ENCODE results near the gene PNCK. TPM values are rescaled to one million over a fixed set of nuclear protein-coding genes. Genes with fewer than 3 reads are reported as not detected.

Gene PNCK
- total and polyA plus RNA-seq, 10 of the 15 experiments (the other 5 are each of a cell fraction or from before 2014, with no cell fraction given): 0.21 to 0.67 (median 0.54) TPM; not detected in 7

DNA sequence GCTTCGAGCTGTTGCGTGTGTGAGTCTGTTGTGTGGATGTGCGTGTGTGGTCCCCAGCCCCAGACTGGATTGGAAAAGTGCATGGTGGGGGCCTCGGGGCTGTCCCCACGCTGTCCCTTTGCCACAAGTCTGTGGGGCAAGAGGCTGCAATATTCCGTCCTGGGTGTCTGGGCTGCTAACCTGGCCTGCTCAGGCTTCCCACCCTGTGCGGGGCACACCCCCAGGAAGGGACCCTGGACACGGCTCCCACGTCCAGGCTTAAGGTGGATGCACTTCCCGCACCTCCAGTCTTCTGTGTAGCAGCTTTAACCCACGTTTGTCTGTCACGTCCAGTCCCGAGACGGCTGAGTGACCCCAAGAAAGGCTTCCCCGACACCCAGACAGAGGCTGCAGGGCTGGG lies 22.5 kb upstream of the PNCK start:
- no peaks in the 10 kb centered on the region for H3K27me3 ChIP-seq (replicated peaks in 1 of 2; ENCODE audit: control insufficient read depth in 2 of 2, insufficient read depth in 2 of 2, low read length in 1 of 2)
- in situ Hi-C loops (cut with MboI): no loop called here
- ChIA-PET RAD21 (ENCODE audit: unreplicated experiment) (no interaction called here), SMC1A (ENCODE audit: uncharacterized antibody, unreplicated experiment) (no interaction called here), CTCF (no interaction called here), POLR2A (no interaction called here)
- no peaks in the 10 kb centered on the region for H4K20me1 ChIP-seq (ENCODE audit: control insufficient read depth, insufficient read depth)
- no peak overlapping the region for H3K9ac ChIP-seq (ENCODE audit: control insufficient read depth, insufficient read depth, low read length)
- ATAC-seq (no peak), DNase-seq (ENCODE audit: low read depth, low spot score) (no peak), FAIRE-seq (no peak)
- intact Hi-C loops (cut with micrococcal nuclease; ENCODE audit: unreplicated experiment): no loop called here
- H3K4me3 ChIP-seq: no peak overlapping the region
- 65% methylated on average over 13 of the region's 15 CpGs for WGBS (ENCODE audit: insufficient coverage, insufficient replicate concordance, low lambda C conversion rate, missing lambda C conversion rate)
- H3K4me1 ChIP-seq (ENCODE audit: control insufficient read depth, insufficient read depth, low read length): no peaks in the 10 kb centered on the region
- H3K9me3 ChIP-seq (replicated peaks; ENCODE audit: control insufficient read depth, insufficient read depth, low read length): no peaks in the 10 kb centered on the region
- no peak overlapping the region for H3K27ac ChIP-seq (ENCODE audit: control insufficient read depth, insufficient read depth)
- H3K36me3 ChIP-seq (ENCODE audit: control insufficient read depth in 2 of 2, insufficient read depth in 2 of 2, low read length in 1 of 2): no peaks in the 10 kb centered on the region; a peak in 1 of 4 replicates
- BruUV-seq (replicated peaks): no TSS peak
- no peak overlapping the region for H2AFZ ChIP-seq (ENCODE audit: control insufficient read depth, low read depth, low read length)
- no peaks in the 10 kb centered on the region for H3K79me2 ChIP-seq (ENCODE audit: control insufficient read depth, insufficient read depth, low read length)
- H3K4me2 ChIP-seq (ENCODE audit: control insufficient read depth, insufficient read depth): no peak overlapping the region
- TF ChIP-seq CEBPB (IDR thresholded peaks at IDR 0.05; ENCODE audit: borderline replicate concordance in 1 of 2, low read depth in 2 of 2, low read length in 2 of 2) (no peak), FOXK2 (IDR thresholded peaks at IDR 0.05) (no peak), SIN3A (IDR thresholded peaks at IDR 0.05; ENCODE audit: low read depth, low read length) (no peak), TBL1XR1 (IDR thresholded peaks at IDR 0.05; ENCODE audit: low read depth, low read length) (no peak), SMAD5 (IDR thresholded peaks at IDR 0.05; ENCODE audit: low read depth) (no peak), BRCA1 (IDR thresholded peaks at IDR 0.05; ENCODE audit: low read depth, low read length) (no peak), DPF2 (IDR thresholded peaks at IDR 0.05) (no peak), ZNF217 (IDR thresholded peaks at IDR 0.05) (no peak), GABPA (IDR thresholded peaks at IDR 0.05; ENCODE audit: low read depth) (no peak), SP1 (IDR thresholded peaks at IDR 0.05; ENCODE audit: low read depth, low read length) (no peak), SPI1 (IDR thresholded peaks at IDR 0.05; ENCODE audit: borderline replicate concordance, insufficient read depth, low read depth, low read length) (no peak), NR2C1 (IDR thresholded peaks at IDR 0.05) (no peak), MTA2 (IDR thresholded peaks at IDR 0.05; ENCODE audit: low read depth) (no peak), MYB (IDR thresholded peaks at IDR 0.05; ENCODE audit: borderline replicate concordance, low read depth, low read length) (no peak)
- TF ChIP-seq, protein P1, sequence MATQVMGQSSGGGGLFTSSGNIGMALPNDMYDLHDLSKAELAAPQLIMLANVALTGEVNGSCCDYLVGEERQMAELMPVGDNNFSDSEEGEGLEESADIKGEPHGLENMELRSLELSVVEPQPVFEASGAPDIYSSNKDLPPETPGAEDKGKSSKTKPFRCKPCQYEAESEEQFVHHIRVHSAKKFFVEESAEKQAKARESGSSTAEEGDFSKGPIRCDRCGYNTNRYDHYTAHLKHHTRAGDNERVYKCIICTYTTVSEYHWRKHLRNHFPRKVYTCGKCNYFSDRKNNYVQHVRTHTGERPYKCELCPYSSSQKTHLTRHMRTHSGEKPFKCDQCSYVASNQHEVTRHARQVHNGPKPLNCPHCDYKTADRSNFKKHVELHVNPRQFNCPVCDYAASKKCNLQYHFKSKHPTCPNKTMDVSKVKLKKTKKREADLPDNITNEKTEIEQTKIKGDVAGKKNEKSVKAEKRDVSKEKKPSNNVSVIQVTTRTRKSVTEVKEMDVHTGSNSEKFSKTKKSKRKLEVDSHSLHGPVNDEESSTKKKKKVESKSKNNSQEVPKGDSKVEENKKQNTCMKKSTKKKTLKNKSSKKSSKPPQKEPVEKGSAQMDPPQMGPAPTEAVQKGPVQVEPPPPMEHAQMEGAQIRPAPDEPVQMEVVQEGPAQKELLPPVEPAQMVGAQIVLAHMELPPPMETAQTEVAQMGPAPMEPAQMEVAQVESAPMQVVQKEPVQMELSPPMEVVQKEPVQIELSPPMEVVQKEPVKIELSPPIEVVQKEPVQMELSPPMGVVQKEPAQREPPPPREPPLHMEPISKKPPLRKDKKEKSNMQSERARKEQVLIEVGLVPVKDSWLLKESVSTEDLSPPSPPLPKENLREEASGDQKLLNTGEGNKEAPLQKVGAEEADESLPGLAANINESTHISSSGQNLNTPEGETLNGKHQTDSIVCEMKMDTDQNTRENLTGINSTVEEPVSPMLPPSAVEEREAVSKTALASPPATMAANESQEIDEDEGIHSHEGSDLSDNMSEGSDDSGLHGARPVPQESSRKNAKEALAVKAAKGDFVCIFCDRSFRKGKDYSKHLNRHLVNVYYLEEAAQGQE (IDR thresholded peaks at IDR 0.05; ENCODE audit: low read depth, low read length): no peak
- TF ChIP-seq, protein P2, sequence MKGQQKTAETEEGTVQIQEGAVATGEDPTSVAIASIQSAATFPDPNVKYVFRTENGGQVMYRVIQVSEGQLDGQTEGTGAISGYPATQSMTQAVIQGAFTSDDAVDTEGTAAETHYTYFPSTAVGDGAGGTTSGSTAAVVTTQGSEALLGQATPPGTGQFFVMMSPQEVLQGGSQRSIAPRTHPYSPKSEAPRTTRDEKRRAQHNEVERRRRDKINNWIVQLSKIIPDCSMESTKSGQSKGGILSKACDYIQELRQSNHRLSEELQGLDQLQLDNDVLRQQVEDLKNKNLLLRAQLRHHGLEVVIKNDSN (IDR thresholded peaks at IDR 0.05; ENCODE audit: borderline replicate concordance, extremely low read length, insufficient read depth, low read depth, low read length): no peak
- TF ChIP-seq, protein P3, sequence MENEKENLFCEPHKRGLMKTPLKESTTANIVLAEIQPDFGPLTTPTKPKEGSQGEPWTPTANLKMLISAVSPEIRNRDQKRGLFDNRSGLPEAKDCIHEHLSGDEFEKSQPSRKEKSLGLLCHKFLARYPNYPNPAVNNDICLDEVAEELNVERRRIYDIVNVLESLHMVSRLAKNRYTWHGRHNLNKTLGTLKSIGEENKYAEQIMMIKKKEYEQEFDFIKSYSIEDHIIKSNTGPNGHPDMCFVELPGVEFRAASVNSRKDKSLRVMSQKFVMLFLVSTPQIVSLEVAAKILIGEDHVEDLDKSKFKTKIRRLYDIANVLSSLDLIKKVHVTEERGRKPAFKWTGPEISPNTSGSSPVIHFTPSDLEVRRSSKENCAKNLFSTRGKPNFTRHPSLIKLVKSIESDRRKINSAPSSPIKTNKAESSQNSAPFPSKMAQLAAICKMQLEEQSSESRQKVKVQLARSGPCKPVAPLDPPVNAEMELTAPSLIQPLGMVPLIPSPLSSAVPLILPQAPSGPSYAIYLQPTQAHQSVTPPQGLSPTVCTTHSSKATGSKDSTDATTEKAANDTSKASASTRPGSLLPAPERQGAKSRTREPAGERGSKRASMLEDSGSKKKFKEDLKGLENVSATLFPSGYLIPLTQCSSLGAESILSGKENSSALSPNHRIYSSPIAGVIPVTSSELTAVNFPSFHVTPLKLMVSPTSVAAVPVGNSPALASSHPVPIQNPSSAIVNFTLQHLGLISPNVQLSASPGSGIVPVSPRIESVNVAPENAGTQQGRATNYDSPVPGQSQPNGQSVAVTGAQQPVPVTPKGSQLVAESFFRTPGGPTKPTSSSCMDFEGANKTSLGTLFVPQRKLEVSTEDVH (IDR thresholded peaks at IDR 0.05; ENCODE audit: low read depth, partially characterized antibody): no peak
